HG02610 (cell line): ENCODE data around the gene PLA1A.
"Not testable (repeated sequence)": the region's sequence is repeated elsewhere in the genome, so short reads cannot be mapped to it uniquely, and the experiment has no call there.

Source experiments
- ATAC-seq: cut with Tn5 transposase; IDR thresholded peaks from one replicate; pipeline ENCODE4 v1.9.1; 2021; ENCODE audit warnings: mild to moderate bottlenecking, moderate library complexity; ENCODE audit not compliant: unreplicated experiment

Gene PLA1A

DNA sequence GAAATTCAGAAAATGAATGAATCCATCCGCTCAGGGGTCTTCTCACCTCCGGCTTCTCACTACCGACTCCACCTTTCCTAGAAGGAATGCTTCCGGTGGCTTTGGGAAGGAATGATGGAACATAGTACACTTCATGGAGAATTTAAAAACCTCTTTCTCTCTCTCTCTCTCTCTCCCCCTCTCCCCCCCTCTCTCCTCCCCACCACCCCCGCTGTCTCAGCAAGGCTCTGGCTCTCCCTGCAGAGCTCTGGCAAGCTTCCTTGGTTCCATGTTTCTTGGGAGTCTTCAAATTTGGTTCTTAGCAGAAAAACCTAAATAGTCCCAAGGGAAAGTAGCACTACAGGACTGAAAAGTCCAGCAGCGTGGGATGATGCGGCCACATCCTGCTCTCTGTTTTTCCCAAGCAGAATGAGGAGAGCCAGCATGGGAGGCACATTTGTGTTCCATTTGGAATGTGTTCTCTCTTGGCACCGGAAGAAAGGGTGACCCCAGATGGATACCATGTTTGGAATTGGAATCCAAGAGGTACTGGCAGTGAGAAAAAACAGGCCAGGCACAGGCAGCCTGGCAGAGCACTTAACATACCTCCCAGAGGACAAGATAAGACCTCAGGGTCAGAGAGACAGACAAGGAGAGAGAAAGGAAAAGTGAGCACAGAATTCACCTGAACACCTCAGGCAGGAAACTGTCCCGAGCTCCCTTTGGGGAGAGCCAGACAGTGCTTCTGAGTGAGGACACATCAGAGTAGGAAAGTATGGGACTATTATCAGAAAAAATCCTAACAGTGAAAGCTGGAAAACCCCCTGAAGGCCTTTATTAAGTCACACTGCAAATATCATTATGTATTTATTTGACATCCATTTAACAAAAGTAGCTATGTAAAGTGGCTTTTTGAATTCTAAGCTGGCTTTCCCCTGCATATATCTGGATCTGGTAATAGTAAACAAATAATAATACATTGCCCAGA lies 63.1 kb downstream of the PLA1A start, which contains the start of gene POPDC2:
Gene POPDC2 (minus strand): TSS at position 116 of the 967 bp plus-strand sequence. CDS start 166 bp downstream, outside the sequence.
- no peak for ATAC-seq

DNA sequence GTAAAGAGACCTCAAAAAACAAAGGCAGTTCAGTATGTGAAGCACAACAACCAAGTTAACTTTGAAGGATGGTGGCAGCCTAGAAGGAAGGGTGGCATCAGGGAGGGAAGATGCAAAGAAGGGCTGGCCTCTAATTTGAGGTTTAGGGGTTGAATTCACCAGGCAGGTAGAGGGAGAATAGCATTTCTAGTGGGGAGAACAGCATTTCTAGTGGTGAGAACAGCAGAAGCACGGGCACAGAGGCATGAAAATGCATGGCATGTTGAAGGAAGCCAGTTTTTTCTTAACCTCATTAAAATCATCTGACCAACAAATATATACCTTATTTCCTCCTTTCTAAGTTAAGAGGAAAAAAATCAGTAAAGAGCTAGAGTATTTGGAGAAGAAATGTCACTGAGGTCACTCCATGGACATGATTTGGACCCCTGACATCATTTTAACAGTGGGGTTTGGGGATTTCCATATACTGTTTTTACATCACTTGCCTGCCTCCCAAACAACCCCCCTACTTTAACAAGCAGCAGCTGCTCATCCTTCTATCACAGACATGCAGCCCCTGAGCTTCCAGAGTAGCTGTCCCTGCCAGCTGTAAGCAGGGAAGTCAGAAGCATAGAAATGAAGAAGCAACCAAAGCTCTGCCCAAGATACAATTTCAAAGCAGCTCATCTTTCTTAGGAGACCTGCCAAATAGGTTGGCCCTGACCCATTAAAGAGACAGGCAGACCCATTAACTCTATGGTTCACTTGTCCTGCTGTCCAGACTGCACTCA lies 65.1 kb downstream of the PLA1A start:
- no peak for ATAC-seq

DNA sequence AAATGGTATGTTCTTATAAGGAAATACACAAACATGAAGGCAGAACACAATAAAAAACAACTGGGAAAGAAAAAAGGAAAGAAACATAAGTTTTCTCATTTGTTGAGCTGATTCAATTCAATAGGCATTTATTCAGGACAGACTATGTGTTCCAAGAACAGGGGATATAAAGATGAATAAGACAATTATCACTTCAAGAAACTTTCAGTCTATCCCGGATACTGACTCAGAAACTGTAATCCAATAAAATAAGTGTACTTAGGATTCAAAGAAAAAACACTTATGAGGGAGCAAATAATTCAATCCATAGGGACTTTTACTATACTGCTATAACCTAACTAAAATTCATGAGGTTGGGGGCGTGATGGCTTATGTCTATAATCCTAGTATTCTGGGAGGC lies 66.2 kb downstream of the PLA1A start:
- no peak for ATAC-seq

DNA sequence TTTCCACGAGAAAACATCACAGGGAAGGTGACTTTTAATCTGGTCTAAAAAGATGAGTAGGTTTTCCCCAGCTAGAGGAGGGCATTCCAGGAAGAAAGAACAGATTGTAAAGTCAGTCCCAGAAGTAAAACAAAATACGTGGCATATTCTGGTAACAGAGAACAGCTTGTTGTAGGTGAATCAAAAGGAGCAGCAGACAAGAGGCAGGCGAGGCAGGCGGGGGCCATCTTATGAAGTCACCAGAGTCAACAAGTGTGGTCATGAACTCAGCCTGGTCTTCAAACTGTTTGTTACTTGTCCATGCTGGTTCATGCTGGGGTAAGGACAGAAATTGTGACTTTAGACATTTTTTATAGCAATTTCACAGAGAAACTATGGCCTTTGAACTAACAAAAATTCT lies 66.7 kb downstream of the PLA1A start:
- ATAC-seq = no peak

DNA sequence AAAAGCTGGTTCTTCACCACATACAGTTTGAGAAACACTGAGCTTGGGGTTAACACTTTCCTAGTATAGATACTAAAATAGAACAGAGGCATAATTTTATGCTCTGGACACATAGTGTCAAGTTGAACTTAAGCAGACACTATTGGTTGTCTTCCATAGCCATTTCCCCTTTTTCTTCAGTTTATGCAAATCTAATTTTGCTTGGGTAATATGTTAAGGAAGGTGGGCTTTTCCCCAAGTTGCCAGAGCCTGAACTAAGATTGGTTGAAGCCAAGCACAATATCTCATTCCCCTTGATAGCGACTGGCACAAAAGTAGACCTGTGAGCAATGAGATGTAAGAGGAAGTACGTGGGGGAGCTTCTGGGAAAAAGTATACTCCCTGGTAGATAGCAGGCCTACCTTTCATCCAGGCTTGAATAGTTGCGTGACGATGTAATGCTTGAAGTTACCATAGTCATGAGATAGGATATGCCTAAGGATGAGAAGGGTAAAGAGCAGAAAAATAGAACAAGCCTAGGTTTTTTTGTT lies 67.2 kb downstream of the PLA1A start:
- no peak for ATAC-seq

DNA sequence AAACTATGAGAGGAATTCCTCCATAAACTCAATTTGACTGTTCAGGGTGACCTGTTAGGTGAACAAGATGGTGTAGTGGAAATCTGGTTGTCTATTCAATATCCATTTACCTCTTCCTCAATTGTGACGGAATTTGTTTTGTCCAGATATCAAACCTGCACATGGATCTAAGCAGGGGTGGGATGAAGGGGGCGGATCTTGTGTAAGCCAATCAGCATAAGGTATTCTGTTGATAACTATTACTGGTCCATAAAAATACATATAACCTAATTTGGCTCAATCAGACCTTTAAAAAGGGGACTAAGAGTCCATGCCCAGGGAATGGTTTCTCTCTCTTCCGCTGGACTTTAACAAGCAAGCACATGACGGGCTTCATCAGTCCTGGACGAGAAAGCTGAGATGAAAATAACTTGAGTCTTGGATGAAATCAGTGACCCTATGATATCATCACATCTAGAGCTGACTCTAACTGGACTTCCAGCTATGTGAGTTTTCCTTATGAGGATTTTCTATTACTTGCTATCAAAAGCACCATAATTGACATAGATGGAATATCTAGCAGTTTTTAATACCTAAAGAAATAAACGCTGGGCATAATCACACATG lies 68.4 kb downstream of the PLA1A start:
- ATAC-seq = no peak

- no peak for ATAC-seq
Observed at GRCh38 chr3:119669906-119670570, 72.4 kb downstream of the PLA1A start.

DNA sequence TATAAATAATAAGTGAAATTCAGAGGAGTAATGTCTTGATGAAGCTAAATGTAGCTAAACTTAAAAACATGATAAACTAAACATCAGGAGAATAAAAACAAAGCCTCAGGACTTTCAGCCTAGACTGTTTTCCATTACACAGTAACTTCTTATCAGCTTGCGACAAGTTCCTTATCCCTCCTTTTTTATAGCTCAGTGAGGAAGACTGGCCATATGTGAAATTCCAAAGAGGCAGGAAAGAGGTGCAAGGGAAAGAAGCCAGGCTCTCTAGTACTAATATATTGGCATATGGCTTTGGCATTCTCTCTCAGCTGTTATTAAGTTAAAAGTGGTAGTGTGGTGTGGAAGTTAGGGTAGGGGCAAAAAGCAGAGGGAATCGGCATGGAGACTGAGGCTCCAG lies 75.1 kb downstream of the PLA1A start:
- no peak for ATAC-seq

DNA sequence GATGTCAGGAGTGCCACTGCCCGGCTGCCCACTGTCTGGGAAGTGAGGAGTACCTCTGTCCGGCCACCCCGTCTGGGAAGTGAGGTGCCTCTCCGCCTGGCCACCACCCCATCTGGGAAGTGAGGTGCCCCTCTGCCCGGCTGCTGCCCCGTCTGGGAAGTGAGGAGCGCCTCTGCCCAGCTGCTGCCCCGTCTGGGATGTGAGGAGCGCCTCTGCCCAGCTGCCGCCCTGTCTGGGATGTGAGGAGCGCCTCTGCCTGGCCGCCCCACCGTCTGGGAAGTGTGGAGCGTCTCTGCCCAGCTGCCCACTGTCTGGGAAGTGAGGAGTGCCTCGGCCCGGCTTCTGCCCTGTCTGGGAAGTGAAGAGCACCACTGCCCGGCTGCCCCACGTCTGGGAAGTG lies 76.2 kb downstream of the PLA1A start:
- ATAC-seq = no peak

GRCh38 chr3:119675188-119675874 lies 77.6 kb downstream of the PLA1A start:
- ATAC-seq = no peak

DNA sequence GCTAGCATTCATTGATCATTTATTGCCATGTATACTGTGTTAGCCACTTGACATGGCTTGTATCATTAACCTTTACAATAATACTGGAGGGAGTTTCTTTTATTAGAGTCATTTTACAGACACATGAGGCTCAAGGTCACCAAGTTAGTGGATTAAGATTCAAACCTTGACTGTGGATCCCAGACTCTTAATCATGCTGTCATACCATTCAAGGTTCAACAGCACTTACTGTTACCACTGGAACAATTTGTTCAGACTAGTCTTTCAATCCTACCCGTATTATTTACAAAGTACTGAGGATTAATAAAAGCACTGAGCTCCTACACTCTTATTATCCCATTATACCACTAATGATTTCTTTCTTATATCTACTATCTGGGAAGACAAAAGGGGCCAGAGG lies 78.3 kb downstream of the PLA1A start:
- ATAC-seq = no peak

DNA sequence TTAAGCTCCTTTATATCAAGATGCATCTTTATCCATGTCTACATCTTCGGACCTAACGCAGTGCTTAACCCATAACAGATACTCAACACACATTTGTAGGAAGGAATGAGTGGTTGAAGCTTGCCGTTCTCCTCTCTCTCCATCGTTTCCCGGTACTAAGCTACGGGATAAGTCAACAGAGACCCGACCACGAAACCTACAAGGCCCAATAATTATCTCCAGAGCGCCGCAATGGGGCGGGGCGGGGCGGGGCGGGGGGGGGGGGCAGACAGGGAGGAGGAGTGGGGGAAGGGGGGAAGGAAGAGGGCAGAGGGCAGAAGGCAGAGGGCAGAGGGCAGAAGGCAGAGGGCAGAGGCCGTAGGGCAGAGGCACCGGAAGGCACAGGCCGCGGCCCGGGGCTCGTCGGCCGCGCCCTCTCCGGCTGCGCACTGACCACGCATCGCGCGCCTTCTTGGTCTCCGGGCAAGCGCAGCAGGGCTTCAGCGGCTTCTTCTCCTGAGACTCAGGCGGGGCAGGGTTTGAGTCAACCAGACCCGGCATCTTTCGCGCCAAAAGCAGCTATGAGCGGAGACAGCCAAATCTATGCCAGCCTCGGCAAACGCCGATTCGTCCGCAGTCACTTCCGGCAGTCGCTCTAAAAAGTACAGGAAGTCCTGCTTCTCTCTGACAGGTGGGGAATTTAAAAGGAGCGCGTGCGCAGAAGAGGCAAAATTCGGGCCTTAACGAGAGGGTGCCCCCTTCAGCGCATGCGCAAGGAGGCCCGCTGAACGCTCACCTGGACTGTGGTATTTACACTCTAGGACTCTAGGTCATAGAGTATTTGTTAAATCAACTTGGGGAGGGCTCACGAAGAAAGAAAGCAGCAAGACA lies 79.3 kb downstream of the PLA1A start, which contains the start of gene COX17:
Gene COX17 (minus strand): TSS at position 636 of the 870 bp plus-strand sequence. CDS start 96 bp downstream, at position 540.
- ATAC-seq = peak; percentile 87

DNA sequence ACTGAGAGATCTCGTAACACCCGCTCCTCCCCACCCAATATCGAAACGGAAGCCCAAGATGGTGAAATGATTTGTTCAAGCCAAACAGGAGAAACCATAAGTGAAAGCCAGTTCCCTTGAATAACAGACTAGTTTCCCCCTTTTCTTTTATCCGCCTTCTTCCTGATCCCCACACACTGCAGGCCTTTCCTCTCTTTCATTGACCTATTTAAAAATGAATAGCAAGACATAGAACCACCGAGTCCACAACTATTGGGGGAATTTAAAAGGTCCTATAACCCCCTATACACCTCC lies 79.9 kb downstream of the PLA1A start:
- no peak for ATAC-seq

DNA sequence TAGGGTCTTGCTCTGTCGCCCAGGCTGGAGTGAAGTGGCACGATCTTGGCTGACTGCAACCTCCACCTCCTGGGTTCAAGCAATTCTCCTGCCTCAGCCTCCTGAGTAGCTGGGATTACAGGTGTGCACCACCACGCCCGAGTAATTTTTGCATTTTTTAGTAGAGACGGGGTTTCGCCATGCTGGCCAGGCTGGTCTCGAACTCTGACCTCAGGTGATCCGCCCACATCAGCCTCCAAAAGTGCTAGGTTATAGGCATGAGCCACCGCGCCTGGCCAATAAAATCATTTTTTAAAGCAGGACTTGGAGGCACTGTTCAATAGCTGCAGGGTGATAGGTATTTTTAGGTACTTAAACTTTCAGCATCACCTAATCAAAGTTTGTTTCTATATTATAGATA lies 80.5 kb downstream of the PLA1A start:
- not testable (repeated sequence) for ATAC-seq
